ENCODE data around the gene MCC.

The MCC gene

DNA sequence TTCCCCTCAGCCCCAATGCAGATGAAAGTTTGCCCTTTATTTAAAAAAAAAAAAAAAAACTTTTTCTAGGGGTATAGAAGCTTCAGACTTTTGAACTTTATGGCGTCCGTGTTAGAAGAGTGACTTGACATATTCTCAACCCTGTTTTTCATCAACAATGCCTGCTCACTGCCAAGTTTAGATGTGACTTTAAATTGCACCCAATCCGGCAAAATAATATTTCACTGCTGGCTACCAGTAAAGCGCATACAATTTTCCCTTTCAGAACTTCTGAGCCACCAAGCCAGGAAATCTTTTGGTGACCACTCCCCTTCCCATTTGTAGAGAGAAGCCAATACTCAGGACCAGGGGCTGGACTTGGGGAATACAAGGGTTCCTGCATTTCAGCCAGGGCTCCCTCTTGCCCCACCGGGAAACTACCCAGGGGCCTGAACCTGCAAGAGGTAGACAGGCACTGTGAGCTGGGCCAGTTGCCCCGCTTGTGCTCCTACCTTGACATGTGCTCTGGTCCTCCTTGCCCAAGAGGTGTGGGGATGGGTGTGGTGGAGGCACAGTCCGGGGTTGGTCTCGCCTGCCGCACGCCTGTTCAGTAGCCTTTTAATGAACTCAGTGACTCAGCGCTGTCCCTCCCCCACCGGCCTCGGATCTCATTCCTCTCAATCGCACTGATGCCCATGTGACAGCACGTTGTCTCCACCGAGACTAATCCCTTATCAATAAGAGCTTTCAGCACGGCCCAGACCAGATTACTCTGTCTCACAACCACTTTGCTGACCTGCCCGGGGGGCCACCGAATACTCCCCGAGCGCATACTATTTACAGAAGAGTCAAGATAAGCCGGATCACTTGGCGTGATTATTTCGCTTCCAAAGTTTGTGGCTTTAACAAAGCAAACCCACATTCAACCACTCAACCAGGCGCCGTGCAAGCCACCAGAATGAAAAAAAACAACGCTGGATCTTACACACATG lies 285.2 kb downstream of the MCC start:
- no peaks in the 10 kb centered on the region for H3K4me1 Mint-ChIP-seq
- DNase-seq (no peak), ATAC-seq (replicated peaks) (no peak)
- H3K9me3 Mint-ChIP-seq: no peaks in the 10 kb centered on the region
- no peak overlapping the region for H3K4me3 Mint-ChIP-seq
- H3K27ac Mint-ChIP-seq: no peak overlapping the region
- peaks cover 0 to 6% of the 10 kb centered on the region in 2 donors for H3K27me3 Mint-ChIP-seq
- H3K36me3 Mint-ChIP-seq: no peaks in the 10 kb centered on the region

DNA sequence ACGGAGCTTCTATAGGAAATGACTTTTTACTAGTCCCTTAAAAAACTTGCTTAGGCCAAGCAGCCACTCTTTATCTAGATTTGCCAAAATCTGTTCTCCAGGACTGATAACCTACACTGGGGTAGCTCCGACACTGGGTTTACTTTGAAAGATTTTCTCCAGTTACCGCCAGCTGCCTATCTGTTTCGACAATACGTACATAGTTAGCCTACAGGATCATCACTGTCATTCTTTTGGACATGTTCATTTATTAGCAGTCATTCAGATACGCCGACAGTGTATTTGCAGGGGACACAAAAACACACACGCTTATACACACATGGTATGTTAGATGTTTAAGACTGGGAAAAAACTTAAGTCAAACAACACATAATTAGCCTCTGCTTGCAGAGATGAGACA lies 286.0 kb downstream of the MCC start:
- H3K27ac Mint-ChIP-seq: no peak overlapping the region
- no peaks in the 10 kb centered on the region for H3K36me3 Mint-ChIP-seq
- H3K9me3 Mint-ChIP-seq: no peaks in the 10 kb centered on the region
- H3K4me3 Mint-ChIP-seq: no peak overlapping the region
- ATAC-seq (replicated peaks) (no peak), DNase-seq (no peak)
- H3K4me1 Mint-ChIP-seq: no peaks in the 10 kb centered on the region
- H3K27me3 Mint-ChIP-seq: peaks cover 0 to 6% of the 10 kb centered on the region in 2 donors

DNA sequence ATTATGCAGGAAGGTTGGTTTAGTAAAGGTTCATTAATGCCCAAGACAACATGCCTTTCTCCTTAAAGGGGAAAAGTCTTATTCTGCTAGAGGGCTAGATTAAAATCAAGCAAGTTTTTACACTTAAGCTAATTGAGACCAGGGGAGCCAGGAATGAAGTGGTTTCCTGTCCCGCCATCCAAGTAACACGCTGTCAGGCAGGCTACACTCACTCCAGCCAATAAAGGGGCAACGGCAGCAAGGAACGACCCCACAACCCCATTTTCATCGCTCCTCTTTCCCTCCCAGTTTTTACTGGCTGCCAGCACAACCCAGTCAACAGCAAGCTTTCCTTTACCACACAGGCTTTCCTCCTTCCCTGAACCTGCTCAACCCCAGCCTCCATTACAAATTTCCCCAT lies 286.5 kb downstream of the MCC start:
- H3K36me3 Mint-ChIP-seq: no peaks in the 10 kb centered on the region

DNA sequence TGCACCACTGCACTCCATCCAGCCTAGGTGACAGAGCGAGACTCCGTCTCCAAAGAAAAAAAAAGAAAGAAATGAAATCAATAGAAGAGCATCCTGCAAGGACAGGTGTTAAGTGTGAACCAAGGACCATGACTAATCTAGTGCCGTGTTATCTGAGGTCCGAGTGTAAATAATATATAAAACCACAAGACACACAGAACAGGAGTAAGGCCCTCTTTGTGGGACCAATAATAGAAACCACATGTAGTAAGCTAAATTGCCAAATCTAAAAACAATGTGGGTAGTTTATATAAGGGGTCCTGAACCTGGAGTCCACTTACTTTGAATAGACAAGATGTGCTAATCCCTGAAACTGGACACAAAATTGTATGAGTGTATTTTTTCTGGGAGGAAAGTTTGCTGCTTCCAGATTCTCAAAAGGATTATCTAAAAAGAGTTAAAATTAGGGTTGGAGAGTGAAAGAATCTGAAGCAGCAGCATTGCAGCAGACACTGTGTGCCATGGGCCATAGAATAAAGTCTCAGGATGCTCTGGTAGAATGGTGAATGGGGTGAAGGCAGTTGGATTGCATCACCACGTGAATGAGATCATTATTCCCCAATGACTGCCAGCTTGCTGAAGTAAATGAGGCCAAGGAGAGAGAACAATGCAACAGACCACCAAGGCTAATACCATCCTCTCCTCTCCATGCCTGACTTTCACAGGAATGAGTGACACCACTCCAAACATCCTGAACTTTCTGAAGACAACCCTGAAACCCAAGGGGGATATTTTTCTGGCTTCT lies 288.9 kb downstream of the MCC start:
- H3K4me1 Mint-ChIP-seq: no peaks in the 10 kb centered on the region

More for the DNA sequence above, 286.5 kb downstream of the MCC start:
- Mint-ChIP-seq H3K4me3 (no peak overlapping the region), H3K27ac (no peak overlapping the region), H3K9me3 (no peaks in the 10 kb centered on the region), H3K27me3 (peaks cover under 1 to 5% of the 10 kb centered on the region in 2 donors), H3K4me1 (no peaks in the 10 kb centered on the region)
- ATAC-seq (replicated peaks) (no peak), DNase-seq (no peak)

DNA sequence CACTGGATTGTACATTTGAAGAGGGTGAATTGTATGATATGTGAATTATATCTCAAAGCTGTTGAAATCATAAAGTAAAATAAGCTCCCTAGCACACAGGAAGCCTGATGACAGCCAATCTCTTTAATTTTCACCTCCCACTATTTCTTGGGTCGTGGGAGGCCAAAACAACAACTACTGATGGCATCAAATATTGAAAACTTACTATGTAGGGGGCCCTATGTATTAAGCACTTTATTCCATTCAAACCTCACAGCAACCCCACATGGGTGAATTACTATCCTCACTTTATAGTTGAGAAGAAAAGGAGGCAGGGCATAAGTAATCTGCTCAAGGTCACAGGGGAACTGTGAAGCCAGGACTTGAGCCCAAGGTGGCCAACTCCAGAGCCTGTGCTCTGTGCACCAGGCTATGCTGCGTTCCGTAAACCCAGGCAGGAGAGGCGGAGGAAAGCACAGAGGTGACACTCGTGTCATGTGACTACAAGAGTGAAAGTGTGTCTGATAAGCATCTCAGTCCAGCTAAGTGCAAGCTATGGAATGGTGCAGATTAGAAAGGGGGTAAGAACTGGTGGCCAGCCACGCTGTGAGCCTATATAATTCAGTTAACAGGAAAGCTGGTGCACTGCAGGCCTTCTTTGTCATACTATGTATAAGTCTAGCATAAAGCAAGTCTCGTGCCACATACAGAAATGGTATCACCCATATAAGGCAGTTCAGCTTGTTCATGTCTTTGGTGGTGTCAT lies 290.6 kb downstream of the MCC start:
- peaks cover 0 to 12% of the 10 kb centered on the region in 2 donors for H3K27me3 Mint-ChIP-seq
- H3K9me3 Mint-ChIP-seq: peaks cover 2 to 4% of the 10 kb centered on the region in 2 donors
- no peak overlapping the region for H3K27ac Mint-ChIP-seq
- DNase-seq: no peak
- H3K36me3 Mint-ChIP-seq: no peaks in the 10 kb centered on the region
- ATAC-seq (replicated peaks): no peak
- H3K4me3 Mint-ChIP-seq: no peak overlapping the region
- no peaks in the 10 kb centered on the region for H3K4me1 Mint-ChIP-seq

More for the DNA sequence above, 288.9 kb downstream of the MCC start:
- DNase-seq (no peak), ATAC-seq (replicated peaks) (no peak)
- H3K36me3 Mint-ChIP-seq: no peaks in the 10 kb centered on the region
- no peak overlapping the region for H3K4me3 Mint-ChIP-seq
- no peak overlapping the region for H3K27ac Mint-ChIP-seq
- H3K9me3 Mint-ChIP-seq: no peaks in the 10 kb centered on the region
- peaks cover 0 to 12% of the 10 kb centered on the region in 2 donors for H3K27me3 Mint-ChIP-seq

DNA sequence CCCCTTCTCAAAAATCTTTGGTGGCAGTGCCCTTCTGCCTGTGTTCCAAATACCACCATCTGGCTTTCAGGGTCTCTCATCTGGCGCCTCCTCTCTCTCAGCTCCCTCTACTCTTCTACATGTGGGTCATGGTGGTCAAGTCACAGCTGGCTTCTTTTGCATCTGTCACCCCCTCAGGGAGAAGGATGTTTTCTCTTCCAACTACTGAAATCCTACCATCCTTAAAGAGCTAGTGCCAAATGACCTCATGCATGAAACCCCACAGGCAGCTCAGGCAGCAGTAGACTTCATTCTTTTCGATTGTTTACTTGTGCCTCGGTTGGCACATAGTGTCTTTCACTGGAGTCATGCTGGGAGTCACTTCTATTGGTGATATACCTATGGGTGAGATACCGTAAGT lies 292.5 kb downstream of the MCC start:
- H3K4me1 Mint-ChIP-seq: no peaks in the 10 kb centered on the region
- H3K36me3 Mint-ChIP-seq: no peaks in the 10 kb centered on the region
- H3K27ac Mint-ChIP-seq: no peak overlapping the region
- peaks cover 2 to 4% of the 10 kb centered on the region in 2 donors for H3K9me3 Mint-ChIP-seq
- DNase-seq (no peak), ATAC-seq (replicated peaks) (no peak)
- H3K27me3 Mint-ChIP-seq: peaks cover 0 to 12% of the 10 kb centered on the region in 2 donors
- H3K4me3 Mint-ChIP-seq: no peak overlapping the region

DNA sequence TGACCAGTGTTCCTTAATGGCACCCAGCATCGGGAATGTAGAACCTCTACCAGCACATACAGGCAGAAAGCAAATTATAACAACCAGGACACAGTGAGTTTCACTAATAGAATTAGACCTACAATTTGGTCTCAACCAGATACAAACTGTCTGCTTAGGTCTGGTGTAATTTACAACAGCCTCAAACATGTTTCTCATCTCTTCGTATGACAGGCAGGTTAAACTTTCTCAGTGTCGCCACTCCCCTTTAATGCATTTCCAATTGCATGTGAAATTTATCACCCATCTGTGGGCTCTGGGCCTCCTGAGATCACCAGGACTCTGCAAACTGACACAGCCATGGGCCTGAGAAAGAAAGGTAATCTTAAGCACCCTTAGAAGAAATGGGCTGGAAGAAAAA lies 293.0 kb downstream of the MCC start:
- Mint-ChIP-seq H3K36me3 (no peaks in the 10 kb centered on the region), H3K4me3 (no peak overlapping the region), H3K27me3 (peaks cover 0 to 12% of the 10 kb centered on the region in 2 donors), H3K4me1 (no peaks in the 10 kb centered on the region), H3K9me3 (peaks cover 2 to 4% of the 10 kb centered on the region in 2 donors), H3K27ac (no peak overlapping the region)
- DNase-seq (no peak), ATAC-seq (replicated peaks) (no peak)

DNA sequence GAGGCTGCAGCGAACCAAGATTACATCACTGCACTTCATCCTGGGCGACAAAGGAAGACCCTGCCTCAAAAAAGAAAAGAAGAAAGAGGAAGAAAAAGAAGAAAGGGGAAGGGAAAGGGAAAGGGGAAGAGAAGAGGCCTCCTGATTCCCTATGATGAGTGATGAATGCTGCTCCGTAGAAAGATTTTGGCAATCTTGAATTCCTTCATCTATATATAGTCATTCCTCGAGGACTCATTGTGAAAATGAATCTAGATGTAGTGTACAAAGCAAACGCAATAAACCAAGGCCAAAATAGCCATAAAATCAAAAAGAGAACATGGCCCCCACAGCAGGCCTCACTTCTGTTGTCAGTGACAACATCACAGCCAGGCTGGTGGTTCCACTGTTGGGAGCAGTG lies 293.7 kb downstream of the MCC start:
- Mint-ChIP-seq H3K27ac (no peak overlapping the region), H3K36me3 (no peaks in the 10 kb centered on the region), H3K9me3 (peaks cover 2 to 4% of the 10 kb centered on the region in 2 donors), H3K4me3 (no peak overlapping the region), H3K4me1 (no peaks in the 10 kb centered on the region), H3K27me3 (peaks cover 0 to 12% of the 10 kb centered on the region in 2 donors)
- DNase-seq: no peak
- no peak for ATAC-seq (replicated peaks)

DNA sequence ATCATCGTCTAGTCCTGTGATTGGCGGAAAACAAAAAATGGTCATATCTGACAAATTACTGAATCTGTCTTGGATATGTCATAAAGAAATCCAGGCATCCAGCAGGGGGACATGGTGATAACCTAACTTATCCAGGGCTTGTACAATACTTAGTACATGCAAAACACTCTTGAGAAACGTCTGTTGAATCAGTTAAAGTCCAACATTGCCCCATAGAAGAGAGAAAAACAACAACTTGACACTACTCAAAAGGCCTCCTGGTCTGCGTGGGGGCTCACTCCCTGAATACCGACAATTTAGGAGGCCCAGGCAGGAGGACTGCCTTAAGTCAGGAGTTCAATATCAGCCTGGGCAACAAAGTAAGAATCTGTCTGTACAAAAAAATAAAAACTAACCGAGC lies 294.1 kb downstream of the MCC start:
- H3K4me3 Mint-ChIP-seq: no peak overlapping the region
- no peak overlapping the region for H3K27ac Mint-ChIP-seq
- peaks cover 2 to 4% of the 10 kb centered on the region in 2 donors for H3K9me3 Mint-ChIP-seq
- no peaks in the 10 kb centered on the region for H3K4me1 Mint-ChIP-seq
- H3K36me3 Mint-ChIP-seq: no peaks in the 10 kb centered on the region
- DNase-seq (no peak), ATAC-seq (replicated peaks) (no peak)
- peaks cover 0 to 12% of the 10 kb centered on the region in 2 donors for H3K27me3 Mint-ChIP-seq

DNA sequence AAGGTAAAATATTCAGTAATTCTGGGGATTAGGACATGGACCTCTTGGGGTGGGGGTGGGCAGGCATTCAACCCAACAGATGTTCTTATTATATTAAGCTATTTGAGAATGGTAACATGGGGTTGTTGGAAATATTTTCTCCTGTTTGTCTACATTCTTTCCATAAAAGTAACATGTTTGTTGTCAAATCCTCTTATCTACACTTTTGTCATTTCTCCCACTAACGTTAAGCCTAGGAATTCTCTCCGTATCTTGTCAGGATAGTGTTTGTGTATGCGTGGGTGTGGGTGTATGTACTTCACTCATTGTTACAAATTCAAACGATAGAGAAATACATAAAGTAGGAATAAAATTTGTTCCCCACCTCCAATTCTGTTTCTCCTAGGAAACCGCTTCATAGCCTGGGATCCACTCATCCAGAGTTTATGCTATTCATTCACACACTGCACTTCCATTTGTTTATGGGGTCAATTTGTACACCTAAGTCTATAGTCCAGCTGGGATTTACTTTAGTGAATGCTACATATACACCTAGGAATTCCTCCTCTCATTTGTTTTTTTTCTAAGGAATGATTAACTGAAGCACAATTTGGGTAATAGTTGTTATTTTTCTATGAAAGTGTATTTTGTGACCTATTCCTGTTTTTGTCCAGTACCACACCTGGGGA lies 294.8 kb downstream of the MCC start:
- DNase-seq (no peak), ATAC-seq (replicated peaks) (no peak)
- peaks cover 3 to 4% of the 10 kb centered on the region in 2 donors for H3K4me1 Mint-ChIP-seq
- H3K9me3 Mint-ChIP-seq: peaks cover 2 to 4% of the 10 kb centered on the region in 2 donors
- H3K4me3 Mint-ChIP-seq: no peak overlapping the region
- H3K36me3 Mint-ChIP-seq: no peaks in the 10 kb centered on the region
- H3K27me3 Mint-ChIP-seq: peaks cover 0 to 12% of the 10 kb centered on the region in 2 donors
- H3K27ac Mint-ChIP-seq: no peak overlapping the region

DNA sequence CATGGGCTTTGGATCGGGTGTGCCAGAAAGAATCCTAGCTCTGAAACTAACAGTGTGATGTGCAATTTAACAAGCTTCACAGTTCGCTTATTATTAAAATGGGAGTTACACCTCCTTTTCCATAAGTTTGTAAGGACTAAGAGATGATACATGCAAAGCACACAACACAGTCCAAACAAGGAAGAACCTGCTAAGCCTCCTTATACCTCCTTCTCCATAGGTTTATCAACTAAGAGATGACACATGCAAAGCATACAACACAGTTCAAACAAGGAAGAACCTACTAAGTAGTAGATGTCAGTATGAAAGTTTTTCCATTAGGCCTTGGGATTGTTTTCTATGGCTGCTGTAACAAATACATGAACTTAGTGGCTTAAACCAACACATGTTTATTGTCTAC lies 295.7 kb downstream of the MCC start:
- Mint-ChIP-seq H3K27me3 (peaks cover 0 to 12% of the 10 kb centered on the region in 2 donors), H3K4me3 (no peak overlapping the region), H3K4me1 (peaks cover 5 to 13% of the 10 kb centered on the region in 2 donors), H3K27ac (no peak overlapping the region), H3K9me3 (peaks cover 2 to 4% of the 10 kb centered on the region in 2 donors), H3K36me3 (no peaks in the 10 kb centered on the region)
- no peak for DNase-seq
- ATAC-seq (replicated peaks): no peak

DNA sequence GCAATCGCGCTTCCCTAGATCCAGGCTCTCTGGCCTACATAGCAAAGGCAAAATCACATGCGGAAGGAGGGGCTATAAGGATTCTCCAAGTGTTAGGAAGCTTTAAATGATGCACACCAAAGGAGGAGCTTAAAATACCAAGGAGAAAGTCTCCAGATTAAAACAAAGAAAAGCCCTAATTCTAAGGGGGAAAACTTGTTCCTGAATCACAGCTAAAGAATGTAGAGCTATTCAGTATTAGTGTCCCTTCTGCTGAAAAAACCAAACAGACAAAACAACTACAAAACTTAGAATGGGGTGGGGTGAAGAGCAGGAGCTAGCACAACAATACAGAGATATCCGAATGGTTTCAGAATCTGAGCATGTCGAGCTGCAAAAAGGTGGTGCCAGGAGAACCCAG lies 297.9 kb downstream of the MCC start:
- no peak overlapping the region for H3K4me3 Mint-ChIP-seq
- no peak overlapping the region for H3K27ac Mint-ChIP-seq
- no peaks in the 10 kb centered on the region for H3K36me3 Mint-ChIP-seq
- H3K9me3 Mint-ChIP-seq: peaks cover 2 to 4% of the 10 kb centered on the region in 2 donors
- DNase-seq (no peak), ATAC-seq (replicated peaks) (no peak)
- no peaks in the 10 kb centered on the region for H3K27me3 Mint-ChIP-seq
- H3K4me1 Mint-ChIP-seq: peaks cover 5 to 16% of the 10 kb centered on the region in 2 donors

DNA sequence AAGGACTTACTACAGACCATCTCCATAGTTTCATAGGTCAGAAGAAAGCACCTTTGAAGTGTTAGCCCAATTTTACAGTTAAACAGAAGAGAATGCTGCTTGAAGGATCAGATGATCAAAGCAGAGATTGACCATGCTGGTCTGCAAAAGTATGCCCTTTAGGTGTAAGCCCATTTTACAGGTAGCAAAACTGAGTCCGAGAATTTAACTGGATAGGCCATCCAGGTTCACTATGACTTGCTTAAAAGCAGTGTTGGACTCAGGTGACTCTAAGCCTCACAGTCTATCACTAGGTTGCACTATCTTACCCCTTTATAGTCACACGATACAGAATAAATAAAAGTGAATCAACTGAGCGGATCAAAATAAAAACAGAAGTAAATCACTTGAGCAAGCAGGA lies 299.0 kb downstream of the MCC start:
- peaks cover 0 to 1% of the 10 kb centered on the region in 2 donors for H3K27me3 Mint-ChIP-seq
- no peaks in the 10 kb centered on the region for H3K36me3 Mint-ChIP-seq
- peaks cover 2 to 4% of the 10 kb centered on the region in 2 donors for H3K9me3 Mint-ChIP-seq
- ATAC-seq (replicated peaks) (no peak), DNase-seq (no peak)
- H3K4me1 Mint-ChIP-seq: peaks cover 5 to 16% of the 10 kb centered on the region in 2 donors
- H3K27ac Mint-ChIP-seq: no peak overlapping the region
- H3K4me3 Mint-ChIP-seq: no peak overlapping the region

Measured in stimulated activated naive B cell treated with anti-CD40 and anti-IgM and Interleukin-4, amounts not matched to agents 10 μg/mL and 1 μg/mL and 100 μg/mL, for 72 hours (primary cell).